ENCODE measurements around the gene DLGAP1. TPM values are rescaled to one million over a fixed set of nuclear protein-coding genes. Genes with fewer than 3 reads are reported as not detected.

The DLGAP1 gene
- total and polyA plus RNA-seq, 2 of the 4 experiments (the other 2 are of a cell fraction) = under 0.01 to 0.09 TPM

- 0% methylated on average over 2 of the region's 9 CpGs; no CpG with 5 or more reads in 1 of the 2 experiments for WGBS, 2 experiments (ENCODE audit: extremely low coverage in 2 of 2, insufficient read length in 1 of 2)
- H3K27ac ChIP-seq (ENCODE audit: insufficient read depth, low read length) = peak overlapping the region; percentile 96
- peaks cover 0 to 17% of the 10 kb centered on the region in 2 experiments; a peak in 2 of 4 replicates for H3K79me1 ChIP-seq (ENCODE audit: low read depth in 1 of 2, low read length in 2 of 2)
- peak overlapping the region; percentile 98 for H2AK5ac ChIP-seq (ENCODE audit: low read depth, low read length)
- no peaks in the 10 kb centered on the region for H4K20me1 ChIP-seq (ENCODE audit: insufficient read depth, low read length)
- intact Hi-C loops (cut with micrococcal nuclease) (loop anchor here (1.0 kb wide), 3 partner anchors 22 to 177 kb away; no protein-coding TSS in a partner anchor), dilution Hi-C loops (cut with HindIII; ENCODE audit: low sequenced_read_pairs, unreplicated experiment) (no loop called here), in situ Hi-C loops (cut with MboI; ENCODE audit: low sequenced_read_pairs) (loop anchor here (25.0 kb wide), 1 partner anchor 638 kb away; no protein-coding TSS in a partner anchor)
- POLR2A ChIA-PET (ENCODE audit: unreplicated experiment) = interaction anchor here (0.6 to 2.7 kb wide), 3 partner anchors 19 to 22 kb away, joined by 3 to 14 read pairs (median 11); no protein-coding TSS in a partner anchor
- peak overlapping the region; percentile 71 for H2AFZ ChIP-seq (replicated peaks; ENCODE audit: low read length, poor library complexity)
- H3K9ac ChIP-seq (ENCODE audit: low read depth, low read length) = peak overlapping the region; percentile 43
- peak overlapping the region; percentile 99 for H3K18ac ChIP-seq (ENCODE audit: low read depth, low read length)
- H2BK15ac ChIP-seq (ENCODE audit: low read depth, low read length) = peak overlapping the region; percentile 84; the same call in 2 of the 3 replicates
- H3K4me1 ChIP-seq (ENCODE audit: control insufficient read depth, insufficient read depth, low read length) = peaks cover 25% of the 10 kb centered on the region
- H3K56ac ChIP-seq (ENCODE audit: extremely low read depth, insufficient read depth, low read length) = peak overlapping the region; percentile 98
- H2BK120ac ChIP-seq (ENCODE audit: low read depth, low read length) = peak overlapping the region; percentile 100
- BruUV-seq (replicated peaks) = no TSS peak
- peaks cover 15% of the 10 kb centered on the region for H3K9me1 ChIP-seq (ENCODE audit: insufficient read depth, low read length)
- no peaks in the 10 kb centered on the region for H3K36me3 ChIP-seq (ENCODE audit: control insufficient read depth, insufficient read depth, low read length)
- peak overlapping the region; percentile 99 for H3K4ac ChIP-seq (ENCODE audit: low read depth, low read length)
- ATAC-seq (ENCODE audit: low read depth) (peak; percentile 50), DNase-seq (peak; percentile 98)
- H2BK20ac ChIP-seq (ENCODE audit: low read depth, low read length) = peak overlapping the region; percentile 99
- H3K23ac ChIP-seq (ENCODE audit: low read depth, low read length) = peak overlapping the region; percentile 97
- H3K9me3 ChIP-seq (ENCODE audit: control insufficient read depth, insufficient read depth, low read length) = no peaks in the 10 kb centered on the region
- peak overlapping the region; percentile 79 for H2AK9ac ChIP-seq (replicated peaks; ENCODE audit: low read depth, low read length, poor library complexity)
- CTCF ChIA-PET = no interaction called here
- peak overlapping the region; percentile 53 to 95 for H4K8ac ChIP-seq (ENCODE audit: low read depth in 2 of 2, low read length in 2 of 2)
- peak overlapping the region; percentile 85 for H3K4me2 ChIP-seq (ENCODE audit: low read depth, low read length)
- H3K4me3 ChIP-seq (ENCODE audit: insufficient read depth, low read depth, low read length) = peak overlapping the region; percentile 29; the same call in 1 of the 2 replicates
- peak overlapping the region; percentile 96 for H4K91ac ChIP-seq (ENCODE audit: insufficient read depth, low read depth, low read length)
- H4K5ac ChIP-seq (ENCODE audit: low read depth, low read length) = peak overlapping the region; percentile 99
- no peaks in the 10 kb centered on the region for H3K27me3 ChIP-seq (ENCODE audit: control insufficient read depth, insufficient read depth, low read length)
- peak overlapping the region; percentile 100 for H2BK5ac ChIP-seq (ENCODE audit: low read depth, low read length, poor library complexity, severe bottlenecking)
- H3K14ac ChIP-seq (replicated peaks; ENCODE audit: low read depth, low read length) = peak overlapping the region; percentile 99
- TF ChIP-seq RCOR1 (IDR thresholded peaks at IDR 0.05; ENCODE audit: insufficient replicate concordance, low read length) (no peak), BHLHE40 (IDR thresholded peaks at IDR 0.05; ENCODE audit: low read depth, low read length) (peak; percentile 38; the same call in 1 of the 2 replicates), CHD1 (IDR thresholded peaks at IDR 0.05; ENCODE audit: low read depth, low read length) (no peak), FOS (IDR thresholded peaks at IDR 0.05; ENCODE audit: low read depth, low read length) (peak; percentile 84), RFX5 (IDR thresholded peaks at IDR 0.05; ENCODE audit: low read depth, low read length) (no peak), RAD21 (IDR thresholded peaks at IDR 0.05; ENCODE audit: low read length) (no peak), CEBPB (IDR thresholded peaks at IDR 0.05; ENCODE audit: low read depth, low read length) (peak; percentile 16; the same call in 1 of the 2 replicates), ELK1 (IDR thresholded peaks at IDR 0.05; ENCODE audit: borderline replicate concordance, low read depth, low read length) (no peak), MXI1 (IDR thresholded peaks at IDR 0.05; ENCODE audit: borderline replicate concordance, low read depth, low read length) (no peak), NFE2L2 (IDR thresholded peaks at IDR 0.05; ENCODE audit: low read depth, low read length) (no peak; the same call in 1 of the 2 replicates), CTCF (conservative IDR thresholded peaks at IDR 0.05; ENCODE audit: low read depth, low read length) (no peak), SMC3 (IDR thresholded peaks at IDR 0.05; ENCODE audit: low read depth, low read length) (peak; percentile 14; the same call in 1 of the 2 replicates)
- TF ChIP-seq, protein P1, sequence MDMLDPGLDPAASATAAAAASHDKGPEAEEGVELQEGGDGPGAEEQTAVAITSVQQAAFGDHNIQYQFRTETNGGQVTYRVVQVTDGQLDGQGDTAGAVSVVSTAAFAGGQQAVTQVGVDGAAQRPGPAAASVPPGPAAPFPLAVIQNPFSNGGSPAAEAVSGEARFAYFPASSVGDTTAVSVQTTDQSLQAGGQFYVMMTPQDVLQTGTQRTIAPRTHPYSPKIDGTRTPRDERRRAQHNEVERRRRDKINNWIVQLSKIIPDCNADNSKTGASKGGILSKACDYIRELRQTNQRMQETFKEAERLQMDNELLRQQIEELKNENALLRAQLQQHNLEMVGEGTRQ (IDR thresholded peaks at IDR 0.05; ENCODE audit: low read depth, low read length) = no peak
Observed at GRCh38 chr18:3624935-3625741, 830.0 kb downstream of the DLGAP1 start.
